SU-DHL-6 (cell line): ENCODE results near the gene NEFH.

Experiments used
- CTCF ChIP-seq: fragments of 200-600 bp; sonication (generic); IDR thresholded peaks from one replicate; pipeline ENCODE4 v1.5.1; 2017; ENCODE audit warnings: antibody characterized with exemption, mild to moderate bottlenecking, low read length, moderate library complexity; ENCODE audit not compliant: insufficient read depth, poor library complexity, severe bottlenecking
- EZH2phosphoT487 ChIP-seq: fragments of 200-600 bp; sonication (generic), shearing (Covaris generic); conservative IDR thresholded peaks from 2 replicates; pipeline ENCODE4 v1.6.1; 2018; ENCODE audit warnings: mild to moderate bottlenecking, antibody characterized with exemption, low read length, moderate library complexity, mixed read lengths

DNA sequence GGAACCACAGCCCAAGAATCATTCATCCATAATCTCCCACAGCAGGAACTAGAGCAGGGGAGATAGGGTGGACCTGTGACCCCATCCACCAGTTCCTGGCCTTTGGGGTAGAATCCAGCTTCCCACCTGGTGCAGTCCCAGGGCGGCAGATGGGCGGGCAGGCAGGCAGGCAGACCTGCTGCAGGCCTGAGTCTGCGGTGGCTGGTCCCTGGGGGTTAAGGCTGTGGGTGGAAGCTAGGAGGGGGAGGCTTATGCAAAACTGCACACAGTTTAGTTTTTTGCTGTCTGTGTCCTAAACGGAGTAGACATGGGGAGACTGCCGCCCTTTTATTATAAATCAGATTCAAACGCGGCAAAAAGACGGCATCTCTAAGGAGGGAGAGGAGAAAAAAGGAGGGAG, 4.5 kb upstream of the NEFH start:
- no peak for TF ChIP-seq CTCF
- no peak for TF ChIP-seq EZH2phosphoT487
